ENCODE results near the gene CD99L2. TPM values are rescaled to one million over a fixed set of nuclear protein-coding genes. Genes with fewer than 3 reads are reported as not detected.

Gene CD99L2
- total and polyA plus RNA-seq, 4 donors = 9.7 to 39.8 (median 23.8) TPM

DNA sequence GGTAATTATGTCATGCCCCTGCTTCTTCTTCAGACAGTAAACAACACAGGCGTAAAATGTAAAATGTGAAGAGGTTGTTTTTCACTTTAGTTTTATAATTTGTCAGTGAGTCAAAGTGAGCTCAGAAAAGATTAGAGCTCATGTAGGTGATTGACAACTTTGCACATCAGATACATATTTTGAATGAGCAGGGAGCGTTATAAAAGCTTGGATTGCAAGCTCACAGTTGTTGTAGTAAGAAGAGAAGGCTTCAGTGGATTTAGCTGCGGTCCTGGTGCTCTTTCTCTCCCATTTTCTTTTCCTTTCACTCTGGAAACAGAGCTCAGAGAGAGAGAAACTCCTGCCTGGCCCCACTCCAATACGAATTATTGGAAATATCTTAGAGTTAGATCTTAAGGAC is 178.8 kb downstream of the CD99L2 start:
- Histone ChIP-seq H3K4me1 (ENCODE audit: control insufficient read depth in 4 of 4, insufficient read depth in 4 of 4, low read length in 3 of 4) (peaks cover 0 to 13% (median 3%) of the 10 kb centered on the region in 4 donors), H3K27me3 (ENCODE audit: control insufficient read depth in 4 of 4, insufficient read depth in 4 of 4, low read length in 3 of 4) (no peaks in the 10 kb centered on the region), H3K27ac (ENCODE audit: low read depth in 1 of 2, low read length in 2 of 2) (no peak overlapping the region), H3K9ac (ENCODE audit: low read depth in 1 of 2, low read length in 2 of 2) (no peak overlapping the region), H3K4me3 (ENCODE audit: low read depth in 1 of 3, low read length in 3 of 3) (no peak overlapping the region), H3K9me3 (ENCODE audit: control insufficient read depth in 4 of 4, low read length in 3 of 4) (no peaks in the 10 kb centered on the region), H3K36me3 (ENCODE audit: control insufficient read depth in 4 of 4, insufficient read depth in 3 of 4, low read depth in 1 of 4, low read length in 3 of 4) (peaks cover 0 to 3% (median 0%) of the 10 kb centered on the region in 4 donors)
- DNase-seq (ENCODE audit: low spot score) = no peak
- WGBS = 93% methylated on average over 4 of the region's 4 CpGs
- TF ChIP-seq, protein P1, sequence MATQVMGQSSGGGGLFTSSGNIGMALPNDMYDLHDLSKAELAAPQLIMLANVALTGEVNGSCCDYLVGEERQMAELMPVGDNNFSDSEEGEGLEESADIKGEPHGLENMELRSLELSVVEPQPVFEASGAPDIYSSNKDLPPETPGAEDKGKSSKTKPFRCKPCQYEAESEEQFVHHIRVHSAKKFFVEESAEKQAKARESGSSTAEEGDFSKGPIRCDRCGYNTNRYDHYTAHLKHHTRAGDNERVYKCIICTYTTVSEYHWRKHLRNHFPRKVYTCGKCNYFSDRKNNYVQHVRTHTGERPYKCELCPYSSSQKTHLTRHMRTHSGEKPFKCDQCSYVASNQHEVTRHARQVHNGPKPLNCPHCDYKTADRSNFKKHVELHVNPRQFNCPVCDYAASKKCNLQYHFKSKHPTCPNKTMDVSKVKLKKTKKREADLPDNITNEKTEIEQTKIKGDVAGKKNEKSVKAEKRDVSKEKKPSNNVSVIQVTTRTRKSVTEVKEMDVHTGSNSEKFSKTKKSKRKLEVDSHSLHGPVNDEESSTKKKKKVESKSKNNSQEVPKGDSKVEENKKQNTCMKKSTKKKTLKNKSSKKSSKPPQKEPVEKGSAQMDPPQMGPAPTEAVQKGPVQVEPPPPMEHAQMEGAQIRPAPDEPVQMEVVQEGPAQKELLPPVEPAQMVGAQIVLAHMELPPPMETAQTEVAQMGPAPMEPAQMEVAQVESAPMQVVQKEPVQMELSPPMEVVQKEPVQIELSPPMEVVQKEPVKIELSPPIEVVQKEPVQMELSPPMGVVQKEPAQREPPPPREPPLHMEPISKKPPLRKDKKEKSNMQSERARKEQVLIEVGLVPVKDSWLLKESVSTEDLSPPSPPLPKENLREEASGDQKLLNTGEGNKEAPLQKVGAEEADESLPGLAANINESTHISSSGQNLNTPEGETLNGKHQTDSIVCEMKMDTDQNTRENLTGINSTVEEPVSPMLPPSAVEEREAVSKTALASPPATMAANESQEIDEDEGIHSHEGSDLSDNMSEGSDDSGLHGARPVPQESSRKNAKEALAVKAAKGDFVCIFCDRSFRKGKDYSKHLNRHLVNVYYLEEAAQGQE (IDR thresholded peaks at IDR 0.05) = no peak
- TF ChIP-seq SP1 (IDR thresholded peaks at IDR 0.05) (no peak), JUND (IDR thresholded peaks at IDR 0.05) (no peak), NR2F2 (IDR thresholded peaks at IDR 0.05) (no peak), HNF4A (conservative IDR thresholded peaks at IDR 0.05) (no peak), TAF1 (conservative IDR thresholded peaks at IDR 0.05) (no peak), EGR1 (IDR thresholded peaks at IDR 0.05; ENCODE audit: low read depth in 2 of 2) (no peak), FOXA1 (IDR thresholded peaks at IDR 0.05) (no peak), GABPA (IDR thresholded peaks at IDR 0.05 in 1 of 2, conservative IDR thresholded peaks at IDR 0.05 in 1 of 2) (no peak), YY1 (IDR thresholded peaks at IDR 0.05) (no peak), FOXA2 (IDR thresholded peaks at IDR 0.05) (no peak), RAD21 (IDR thresholded peaks at IDR 0.05) (no peak), HNF4G (IDR thresholded peaks at IDR 0.05) (no peak)
- TF ChIP-seq, protein P2, sequence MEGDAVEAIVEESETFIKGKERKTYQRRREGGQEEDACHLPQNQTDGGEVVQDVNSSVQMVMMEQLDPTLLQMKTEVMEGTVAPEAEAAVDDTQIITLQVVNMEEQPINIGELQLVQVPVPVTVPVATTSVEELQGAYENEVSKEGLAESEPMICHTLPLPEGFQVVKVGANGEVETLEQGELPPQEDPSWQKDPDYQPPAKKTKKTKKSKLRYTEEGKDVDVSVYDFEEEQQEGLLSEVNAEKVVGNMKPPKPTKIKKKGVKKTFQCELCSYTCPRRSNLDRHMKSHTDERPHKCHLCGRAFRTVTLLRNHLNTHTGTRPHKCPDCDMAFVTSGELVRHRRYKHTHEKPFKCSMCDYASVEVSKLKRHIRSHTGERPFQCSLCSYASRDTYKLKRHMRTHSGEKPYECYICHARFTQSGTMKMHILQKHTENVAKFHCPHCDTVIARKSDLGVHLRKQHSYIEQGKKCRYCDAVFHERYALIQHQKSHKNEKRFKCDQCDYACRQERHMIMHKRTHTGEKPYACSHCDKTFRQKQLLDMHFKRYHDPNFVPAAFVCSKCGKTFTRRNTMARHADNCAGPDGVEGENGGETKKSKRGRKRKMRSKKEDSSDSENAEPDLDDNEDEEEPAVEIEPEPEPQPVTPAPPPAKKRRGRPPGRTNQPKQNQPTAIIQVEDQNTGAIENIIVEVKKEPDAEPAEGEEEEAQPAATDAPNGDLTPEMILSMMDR (IDR thresholded peaks at IDR 0.05; ENCODE audit: low read depth, low read length, missing input control) = no peak
- TF ChIP-seq, protein P3, sequence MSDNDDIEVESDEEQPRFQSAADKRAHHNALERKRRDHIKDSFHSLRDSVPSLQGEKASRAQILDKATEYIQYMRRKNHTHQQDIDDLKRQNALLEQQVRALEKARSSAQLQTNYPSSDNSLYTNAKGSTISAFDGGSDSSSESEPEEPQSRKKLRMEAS (IDR thresholded peaks at IDR 0.05) = no peak
- TF ChIP-seq, protein P4, sequence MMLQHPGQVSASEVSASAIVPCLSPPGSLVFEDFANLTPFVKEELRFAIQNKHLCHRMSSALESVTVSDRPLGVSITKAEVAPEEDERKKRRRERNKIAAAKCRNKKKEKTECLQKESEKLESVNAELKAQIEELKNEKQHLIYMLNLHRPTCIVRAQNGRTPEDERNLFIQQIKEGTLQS (IDR thresholded peaks at IDR 0.05) = no peak
- TF ChIP-seq, protein P5, sequence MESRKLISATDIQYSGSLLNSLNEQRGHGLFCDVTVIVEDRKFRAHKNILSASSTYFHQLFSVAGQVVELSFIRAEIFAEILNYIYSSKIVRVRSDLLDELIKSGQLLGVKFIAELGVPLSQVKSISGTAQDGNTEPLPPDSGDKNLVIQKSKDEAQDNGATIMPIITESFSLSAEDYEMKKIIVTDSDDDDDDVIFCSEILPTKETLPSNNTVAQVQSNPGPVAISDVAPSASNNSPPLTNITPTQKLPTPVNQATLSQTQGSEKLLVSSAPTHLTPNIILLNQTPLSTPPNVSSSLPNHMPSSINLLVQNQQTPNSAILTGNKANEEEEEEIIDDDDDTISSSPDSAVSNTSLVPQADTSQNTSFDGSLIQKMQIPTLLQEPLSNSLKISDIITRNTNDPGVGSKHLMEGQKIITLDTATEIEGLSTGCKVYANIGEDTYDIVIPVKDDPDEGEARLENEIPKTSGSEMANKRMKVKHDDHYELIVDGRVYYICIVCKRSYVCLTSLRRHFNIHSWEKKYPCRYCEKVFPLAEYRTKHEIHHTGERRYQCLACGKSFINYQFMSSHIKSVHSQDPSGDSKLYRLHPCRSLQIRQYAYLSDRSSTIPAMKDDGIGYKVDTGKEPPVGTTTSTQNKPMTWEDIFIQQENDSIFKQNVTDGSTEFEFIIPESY (IDR thresholded peaks at IDR 0.05) = no peak

Other genes with a start within 250 kb of the CD99L2 start
- 10 to 100 TPM; 10.3 to 13.4 TPM for gene MTMR1, start 205.3 kb downstream of the CD99L2 start, total RNA-seq
- gene MTMR1, start 205.3 kb downstream of the CD99L2 start, polyA plus RNA-seq = 1 to 10 TPM; 2.5 to 5.3 TPM
- gene HMGB3, start 84.7 kb upstream of the CD99L2 start, total RNA-seq = 1 to 10 TPM; 9.2 to 9.3 TPM
- 10 to 100 TPM; 17.0 to 46.7 TPM for gene HMGB3, start 84.7 kb upstream of the CD99L2 start, polyA plus RNA-seq